DMS 273 (cell line): Measurements from ENCODE around the gene FGF12.

ENCODE experiments used
- DNase-seq: peaks from one replicate; lab custom pipeline; 2025; ENCODE audit not compliant: unreplicated experiment; lab: John Stamatoyannopoulos, UW

FGF12 gene

GRCh38 chr3:192417559-192418055, 309.7 kb downstream of the FGF12 start:
- no peak for DNase-seq

DNA sequence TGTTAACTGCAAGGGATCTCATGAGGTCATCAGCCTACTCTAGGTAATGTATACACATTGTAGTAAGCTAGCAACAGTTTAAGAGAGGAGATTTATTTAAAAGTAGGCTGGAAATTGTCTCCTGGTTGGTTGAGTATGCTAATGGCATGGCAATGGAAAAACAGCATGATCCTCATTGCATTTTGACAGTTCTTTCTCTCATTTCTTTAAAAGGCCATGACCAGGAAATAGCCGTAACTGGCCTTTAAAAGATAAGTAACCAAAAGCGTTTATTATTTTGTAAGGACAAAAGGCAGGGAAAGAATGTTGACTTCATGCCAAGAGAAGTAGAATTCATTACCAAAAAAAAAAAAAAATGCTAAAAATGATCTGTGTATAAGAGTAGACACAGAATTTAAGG, 310.3 kb downstream of the FGF12 start:
- no peak for DNase-seq

GRCh38 chr3:192413461-192413860, 313.9 kb downstream of the FGF12 start:
- no peak for DNase-seq

GRCh38 chr3:192410684-192410960, 316.7 kb downstream of the FGF12 start:
- DNase-seq, result no peak

DNA sequence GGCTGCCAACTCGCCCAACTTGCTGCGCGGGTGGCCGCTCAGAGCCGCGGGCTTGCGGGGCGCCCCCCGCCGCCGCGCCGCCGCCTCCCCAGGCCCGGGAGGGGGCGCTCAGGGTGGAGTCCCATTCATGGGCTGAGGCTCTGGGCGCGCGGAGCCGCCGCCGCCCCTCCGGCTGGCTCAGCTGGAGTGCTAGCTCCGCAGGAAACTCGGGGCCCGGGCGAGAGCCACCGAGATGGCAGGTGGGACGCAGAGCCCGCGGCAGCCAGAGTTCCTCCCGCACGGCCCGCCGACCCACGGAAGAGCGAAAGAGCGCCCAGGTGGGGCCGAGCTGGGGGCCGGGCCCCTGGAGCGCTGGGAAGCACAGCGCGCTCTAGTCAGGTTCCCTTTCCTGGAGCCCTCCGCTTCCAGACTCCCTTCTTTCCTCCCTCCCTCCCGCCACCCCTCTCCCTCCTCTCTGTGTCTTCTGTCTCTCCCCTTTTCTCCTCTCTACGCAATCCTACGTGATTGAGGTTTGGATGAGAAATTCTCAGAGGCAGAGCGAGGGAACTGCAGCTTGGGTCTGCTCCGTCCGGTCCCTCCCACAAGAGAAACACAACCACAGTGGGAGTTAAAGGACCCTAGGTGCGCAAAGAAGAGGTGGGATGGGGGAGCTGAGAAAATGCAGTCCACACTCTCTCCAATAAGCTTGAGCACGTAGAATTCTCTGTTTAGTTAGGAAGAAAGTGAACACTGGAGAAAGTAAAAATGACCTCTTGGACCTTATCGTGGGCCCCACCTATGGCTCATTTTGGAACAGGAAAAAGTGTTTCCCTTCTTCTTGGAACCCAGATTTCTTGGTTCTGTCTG, 317.3 kb downstream of the FGF12 start:
- DNase-seq, result peak; percentile 80

DNA sequence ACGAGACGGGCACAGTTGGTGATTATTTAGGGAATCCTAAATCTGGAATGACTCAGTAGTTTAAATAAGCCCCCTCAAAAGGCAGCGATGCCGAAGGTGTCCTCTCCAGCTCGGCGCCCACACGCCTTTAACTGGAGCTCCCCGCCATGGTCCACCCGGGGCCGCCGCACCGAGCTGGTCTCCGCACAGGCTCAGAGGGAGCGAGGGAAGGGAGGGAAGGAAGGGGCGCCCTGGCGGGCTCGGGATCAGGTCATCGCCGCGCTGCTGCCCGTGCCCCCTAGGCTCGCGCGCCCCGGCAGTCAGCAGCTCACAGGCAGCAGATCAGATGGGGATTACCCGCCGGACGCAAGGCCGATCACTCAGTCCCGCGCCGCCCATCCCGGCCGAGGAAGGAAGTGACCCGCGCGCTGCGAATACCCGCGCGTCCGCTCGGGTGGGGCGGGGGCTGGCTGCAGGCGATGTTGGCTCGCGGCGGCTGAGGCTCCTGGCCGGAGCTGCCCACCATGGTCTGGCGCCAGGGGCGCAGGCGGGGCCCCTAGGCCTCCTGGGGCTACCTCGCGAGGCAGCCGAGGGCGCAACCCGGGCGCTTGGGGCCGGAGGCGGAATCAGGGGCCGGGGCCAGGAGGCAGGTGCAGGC, 318.0 kb downstream of the FGF12 start:
- peak; percentile 83 for DNase-seq

DNA sequence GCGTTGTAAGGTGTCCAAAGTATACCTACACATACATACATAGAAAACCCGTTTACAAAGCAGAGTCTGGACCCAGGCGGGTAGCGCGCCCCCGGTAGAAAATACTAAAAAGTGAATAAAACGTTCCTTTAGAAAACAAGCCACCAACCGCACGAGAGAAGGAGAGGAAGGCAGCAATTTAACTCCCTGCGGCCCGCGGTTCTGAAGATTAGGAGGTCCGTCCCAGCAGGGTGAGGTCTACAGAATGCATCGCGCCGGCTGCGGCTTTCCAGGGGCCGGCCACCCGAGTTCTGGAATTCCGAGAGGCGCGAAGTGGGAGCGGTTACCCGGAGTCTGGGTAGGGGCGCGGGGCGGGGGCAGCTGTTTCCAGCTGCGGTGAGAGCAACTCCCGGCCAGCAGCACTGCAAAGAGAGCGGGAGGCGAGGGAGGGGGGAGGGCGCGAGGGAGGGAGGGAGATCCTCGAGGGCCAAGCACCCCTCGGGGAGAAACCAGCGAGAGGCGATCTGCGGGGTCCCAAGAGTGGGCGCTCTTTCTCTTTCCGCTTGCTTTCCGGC, 318.6 kb downstream of the FGF12 start:
- DNase-seq, result peak; percentile 82

GRCh38 chr3:192408007-192408646, 319.2 kb downstream of the FGF12 start:
- peak; percentile 34 for DNase-seq

DNA sequence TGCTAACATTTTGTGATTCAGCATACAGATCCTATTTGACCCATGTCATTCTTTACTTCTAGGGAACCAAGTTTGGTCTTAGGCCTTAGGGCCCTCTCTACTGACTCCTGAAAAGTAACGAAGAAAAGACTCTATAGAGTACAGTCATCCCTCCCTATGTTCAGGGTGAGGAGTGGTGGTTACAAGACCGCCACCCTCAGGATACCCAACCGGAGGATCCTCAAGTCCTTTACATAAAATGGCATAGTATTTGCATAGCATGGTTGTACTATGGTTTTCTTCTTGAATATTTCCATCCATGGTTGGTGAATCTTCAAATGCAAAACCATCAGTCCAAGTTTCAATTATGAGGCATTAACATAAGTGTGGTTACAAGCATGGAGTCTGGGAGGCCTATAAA, 327.6 kb downstream of the FGF12 start:
- DNase-seq, result no peak

DNA sequence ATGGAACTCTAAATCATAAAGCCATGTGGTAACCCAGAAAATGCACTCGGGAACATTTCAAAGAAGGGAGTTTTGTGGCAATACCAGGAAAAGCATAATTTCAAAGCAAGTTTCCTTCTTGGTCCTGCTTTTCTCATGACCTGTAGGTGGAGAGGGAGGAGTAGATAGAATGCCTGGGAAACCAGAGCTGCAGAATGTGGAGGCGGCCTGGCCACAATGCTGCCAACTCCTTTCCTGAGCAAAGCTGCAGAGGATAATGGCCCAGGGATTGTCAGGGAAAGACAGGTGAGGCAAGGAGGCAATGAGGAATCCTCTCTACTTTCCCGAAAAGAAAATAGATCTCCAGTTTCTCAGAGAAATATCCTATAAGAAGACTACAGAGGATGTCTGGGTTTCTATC, 330.3 kb downstream of the FGF12 start:
- DNase-seq, result no peak

GRCh38 chr3:192395506-192395905, 331.8 kb downstream of the FGF12 start:
- no peak for DNase-seq

DNA sequence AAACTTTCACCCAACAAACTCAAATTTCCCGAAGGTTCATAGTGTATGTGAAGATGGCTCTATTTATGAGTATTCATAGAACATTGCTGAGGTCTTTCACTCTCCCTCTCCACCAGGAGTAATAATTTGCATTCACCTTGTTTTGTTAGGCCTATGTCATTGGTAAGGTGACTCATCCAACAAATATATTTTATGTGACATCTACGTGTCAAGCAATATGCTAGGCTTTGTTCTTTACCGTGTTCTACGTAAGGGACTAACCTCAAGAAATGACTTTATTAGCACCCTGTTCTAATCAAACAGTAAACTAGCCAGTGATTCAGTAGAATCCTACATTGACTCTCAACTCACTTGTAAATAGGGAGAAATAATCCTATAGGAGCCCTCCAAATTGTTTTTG, 334.4 kb downstream of the FGF12 start:
- no peak for DNase-seq

DNA sequence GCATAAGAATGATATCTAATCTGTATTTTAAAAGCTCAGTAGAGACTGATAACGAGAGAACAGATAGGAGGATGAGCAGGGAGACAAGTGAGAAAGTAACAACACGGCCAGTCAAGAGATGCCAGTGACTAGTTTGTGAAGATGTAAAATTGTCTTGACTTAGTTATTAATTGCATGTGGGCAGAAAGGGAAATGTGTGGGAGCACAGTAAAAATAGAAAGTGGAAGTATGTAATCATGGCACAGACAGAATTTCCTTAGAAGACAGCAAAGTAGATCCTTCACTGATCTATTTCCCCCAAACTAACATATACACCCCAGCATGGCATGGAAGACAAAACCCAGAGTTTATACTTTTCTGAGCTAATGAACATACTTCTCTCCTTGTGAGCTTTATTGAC, 344.5 kb downstream of the FGF12 start:
- no peak for DNase-seq

DNA sequence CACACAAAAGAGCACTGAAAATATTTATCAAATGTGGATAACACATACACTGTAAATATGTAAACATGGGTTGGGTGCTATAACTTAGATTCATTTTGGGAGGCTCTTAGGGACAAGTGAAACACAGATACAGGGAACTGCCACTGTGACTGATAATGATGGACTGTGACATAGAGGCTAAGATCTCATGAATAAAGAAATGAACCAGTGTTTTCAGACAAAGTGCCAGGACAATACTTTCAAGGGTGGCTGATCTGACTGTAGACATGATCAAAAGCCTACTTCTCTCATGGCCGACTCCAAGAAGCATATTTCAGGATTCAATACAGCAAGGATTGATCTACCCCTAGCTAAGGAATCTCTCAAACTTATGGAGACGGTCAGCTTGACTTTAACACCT, 353.8 kb downstream of the FGF12 start:
- DNase-seq, result peak; percentile 17

DNA sequence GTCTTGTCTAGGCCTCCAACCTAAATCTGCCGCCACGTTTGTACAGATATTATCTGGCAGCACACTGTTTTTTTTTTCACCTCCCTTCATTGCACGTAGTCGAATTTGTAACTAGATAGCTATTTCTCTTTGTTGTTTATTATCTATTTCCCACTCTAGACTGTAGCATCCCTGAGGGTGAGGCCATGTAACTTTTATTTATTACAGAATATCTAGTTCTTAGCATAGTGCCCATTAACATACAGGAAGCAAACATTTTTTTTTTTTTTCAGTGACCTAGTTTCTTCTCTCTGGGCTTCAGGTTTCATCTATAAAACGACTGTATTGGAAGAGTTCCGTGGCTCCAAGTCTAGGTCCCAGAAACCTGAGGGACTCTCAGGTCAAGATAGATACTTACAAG, 354.3 kb downstream of the FGF12 start:
- DNase-seq, result peak; percentile 73

- DNase-seq, result peak; percentile 92
These were observed 354.7 kb downstream of the FGF12 start for GRCh38 chr3:192372616-192373015.

DNA sequence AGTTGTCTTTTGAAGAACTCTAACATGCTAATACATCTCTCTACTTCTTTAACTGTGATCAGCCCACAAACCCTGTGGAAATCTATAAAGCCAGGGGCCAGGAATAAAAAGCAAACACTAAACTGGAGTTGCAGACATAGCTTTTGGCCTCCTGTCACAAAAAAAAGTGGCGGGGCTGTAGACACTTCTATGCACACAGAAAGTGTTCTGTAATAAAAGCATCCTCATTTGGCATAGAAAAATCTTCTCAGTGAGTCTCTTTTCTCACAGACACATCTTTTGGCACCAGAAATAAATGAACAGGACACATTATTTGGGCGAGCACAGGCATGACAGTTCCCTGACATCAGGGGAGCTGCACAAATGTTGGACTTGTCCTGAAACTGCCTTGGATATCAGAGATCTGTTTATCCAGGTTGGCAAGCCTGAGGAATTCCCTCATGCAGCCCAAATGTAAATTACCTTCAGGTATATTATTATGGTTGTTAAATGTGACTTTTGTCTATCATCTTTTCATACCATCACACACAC, 355.4 kb downstream of the FGF12 start:
- peak; percentile 69 for DNase-seq

DNA sequence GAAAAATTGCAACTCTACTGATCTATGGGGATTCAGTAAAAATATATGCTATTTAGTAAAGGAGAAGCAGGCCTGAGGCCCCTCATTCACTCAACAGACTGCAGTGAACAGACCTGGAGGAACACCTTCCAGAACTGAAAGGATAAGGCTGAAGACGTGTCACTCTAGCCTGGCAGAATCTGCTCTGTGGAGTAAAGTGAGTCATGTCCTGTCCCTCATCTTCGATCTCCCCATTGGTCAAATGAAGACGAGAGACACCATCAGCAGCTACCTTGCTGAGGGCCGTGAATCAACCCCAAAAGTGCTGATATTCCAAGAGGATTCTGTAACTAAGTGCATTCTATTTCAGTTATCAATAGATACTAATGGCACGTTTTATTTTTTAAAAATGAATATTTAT, 359.7 kb downstream of the FGF12 start:
- DNase-seq, result no peak

DNA sequence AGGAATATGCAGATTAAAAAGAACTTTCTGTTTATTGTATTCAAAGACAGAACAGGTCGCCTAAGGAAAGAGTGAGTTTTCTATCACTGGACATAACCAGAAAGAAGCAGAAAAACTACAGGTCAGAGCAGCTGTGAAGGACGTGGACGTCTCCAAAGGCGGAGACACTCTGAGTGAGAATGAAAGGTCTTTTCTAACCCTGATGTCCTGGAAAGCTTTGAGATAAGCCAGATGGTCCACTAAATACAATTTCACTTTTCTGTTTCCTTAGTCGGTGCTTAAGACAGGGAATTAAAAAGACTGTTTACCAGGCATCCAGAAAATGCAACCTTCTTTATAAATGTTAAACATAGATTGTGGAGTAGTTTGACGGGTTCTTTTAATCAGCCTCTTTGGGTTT, 360.4 kb downstream of the FGF12 start:
- DNase-seq, result peak; percentile 31

GRCh38 chr3:192365571-192365970, 361.8 kb downstream of the FGF12 start:
- DNase-seq, result no peak

GRCh38 chr3:192364316-192364715, 363.0 kb downstream of the FGF12 start:
- DNase-seq, result peak; percentile 35

DNA sequence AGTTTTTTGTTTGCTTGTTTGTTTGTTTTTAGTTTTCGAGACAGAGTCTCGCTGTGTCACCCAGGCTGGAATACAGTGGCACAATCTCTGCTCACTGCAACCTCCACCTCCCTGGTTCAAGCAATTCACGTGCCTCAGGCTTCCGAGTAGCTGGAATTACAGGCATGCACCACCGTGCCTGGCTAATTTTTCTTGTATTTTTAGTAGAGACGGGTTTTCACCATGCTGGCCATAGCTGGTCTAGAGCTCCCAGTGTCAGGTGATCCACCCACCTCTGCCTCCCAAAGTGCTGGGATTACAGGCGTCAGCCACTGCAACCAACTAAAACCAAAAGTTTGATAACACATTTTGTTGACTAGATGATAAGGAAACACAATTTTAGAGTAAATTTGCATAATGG, 372.7 kb downstream of the FGF12 start:
- no peak for DNase-seq
